Stimulated activated naive CD8-positive, alpha-beta T cell treated with anti-CD3 and anti-CD28 coated beads, Interleukin-15, amount 100 ng/mL, for 72 hours (primary cell): ENCODE results near the gene SLX9.
A peak's percentile ranks its signal among the peaks of the same experiment; 100 is the strongest.

ENCODE experiments used
- ATAC-seq: fragments of 150-1000 bp; cut with Tn5 transposase; 2 replicates; pipeline ENCODE4 v1.10.0; 2021; ENCODE audit warnings: mild to moderate bottlenecking, moderate library complexity
- DNase-seq, 2 donors: peaks; one replicate each; pipeline ENCODE4 v3.0.0; 2021 to 2022
- H3K27ac Mint-ChIP-seq, 2 donors: one replicate each; pipeline ENCODE4 v1.8.0; 2022; ENCODE audit warnings: mild to moderate bottlenecking in 2 of 2, mixed read lengths in 2 of 2, moderate library complexity in 2 of 2
- H3K27me3 Mint-ChIP-seq: one replicate; pipeline ENCODE4 v1.8.0; 2022; ENCODE audit warnings: mixed read lengths
- H3K4me1 Mint-ChIP-seq: one replicate; pipeline ENCODE4 v1.8.0; 2022; ENCODE audit warnings: mild to moderate bottlenecking, mixed read lengths
- H3K4me3 Mint-ChIP-seq, 2 donors: one replicate each; pipeline ENCODE4 v1.8.0; 2022; ENCODE audit warnings: mild to moderate bottlenecking in 2 of 2, mixed read lengths in 2 of 2, moderate library complexity in 1 of 2
- H3K9me3 Mint-ChIP-seq, 2 donors: one replicate each; pipeline ENCODE4 v1.8.0; 2022; ENCODE audit warnings: mixed read lengths in 2 of 2

Gene SLX9

GRCh38 chr21:45009616-45010015, 69.8 kb downstream of the SLX9 start:
- DNase-seq = no peak

GRCh38 chr21:45010096-45010495, 70.3 kb downstream of the SLX9 start:
- peaks cover 22% of the 10 kb centered on the region for H3K4me1 Mint-ChIP-seq
- H3K4me3 Mint-ChIP-seq = no peak overlapping the region
- no peak overlapping the region for H3K27ac Mint-ChIP-seq
- H3K9me3 Mint-ChIP-seq = peaks cover 6 to 8% of the 10 kb centered on the region in 2 donors
- DNase-seq (no peak), ATAC-seq (no peak)
- peaks cover 74% of the 10 kb centered on the region for H3K27me3 Mint-ChIP-seq

More at GRCh38 chr21:45009616-45010015, 69.8 kb downstream of the SLX9 start:
- H3K4me1 Mint-ChIP-seq = peaks cover 27% of the 10 kb centered on the region
- H3K27ac Mint-ChIP-seq = no peak overlapping the region
- no peak overlapping the region for H3K4me3 Mint-ChIP-seq
- H3K9me3 Mint-ChIP-seq = peaks cover 6 to 8% of the 10 kb centered on the region in 2 donors
- ATAC-seq = no peak
- H3K27me3 Mint-ChIP-seq = peaks cover 70% of the 10 kb centered on the region

GRCh38 chr21:45010860-45011259, 71.0 kb downstream of the SLX9 start:
- no peak for DNase-seq
- ATAC-seq = no peak
- Mint-ChIP-seq H3K27me3 (peaks cover 82% of the 10 kb centered on the region), H3K27ac (no peak overlapping the region), H3K9me3 (peaks cover 3 to 5% of the 10 kb centered on the region in 2 donors), H3K4me1 (peaks cover 20% of the 10 kb centered on the region), H3K4me3 (no peak overlapping the region)

- no peak for ATAC-seq
- H3K9me3 Mint-ChIP-seq = no peaks in the 10 kb centered on the region
- no peak overlapping the region for H3K4me3 Mint-ChIP-seq
These were observed 71.6 kb downstream of the SLX9 start for GRCh38 chr21:45011426-45011825.

GRCh38 chr21:45011911-45012661, 72.3 kb downstream of the SLX9 start:
- Mint-ChIP-seq H3K27me3 (peaks cover 88% of the 10 kb centered on the region), H3K4me3 (no peak overlapping the region), H3K27ac (no peak overlapping the region), H3K9me3 (no peaks in the 10 kb centered on the region), H3K4me1 (peaks cover 20% of the 10 kb centered on the region)
- no peak for DNase-seq
- no peak for ATAC-seq

More at GRCh38 chr21:45011426-45011825, 71.6 kb downstream of the SLX9 start:
- Mint-ChIP-seq H3K27me3 (peaks cover 88% of the 10 kb centered on the region), H3K4me1 (peaks cover 20% of the 10 kb centered on the region), H3K27ac (no peak overlapping the region)
- DNase-seq = no peak

- no peaks in the 10 kb centered on the region for H3K9me3 Mint-ChIP-seq
These were observed 72.9 kb downstream of the SLX9 start for GRCh38 chr21:45012662-45013259.

GRCh38 chr21:45013260-45013841, 73.5 kb downstream of the SLX9 start:
- peak; percentile 33 for ATAC-seq
- Mint-ChIP-seq H3K27me3 (peaks cover 91% of the 10 kb centered on the region), H3K9me3 (no peaks in the 10 kb centered on the region), H3K4me3 (no peak overlapping the region), H3K27ac (peak overlapping the region in 1 of 2 donors; percentile 62), H3K4me1 (peaks cover 28% of the 10 kb centered on the region)
- DNase-seq = no peak

More at GRCh38 chr21:45012662-45013259, 72.9 kb downstream of the SLX9 start:
- Mint-ChIP-seq H3K4me3 (no peak overlapping the region), H3K27ac (no peak overlapping the region), H3K27me3 (peaks cover 88% of the 10 kb centered on the region), H3K4me1 (peaks cover 25% of the 10 kb centered on the region)
- no peak for DNase-seq
- no peak for ATAC-seq

DNA sequence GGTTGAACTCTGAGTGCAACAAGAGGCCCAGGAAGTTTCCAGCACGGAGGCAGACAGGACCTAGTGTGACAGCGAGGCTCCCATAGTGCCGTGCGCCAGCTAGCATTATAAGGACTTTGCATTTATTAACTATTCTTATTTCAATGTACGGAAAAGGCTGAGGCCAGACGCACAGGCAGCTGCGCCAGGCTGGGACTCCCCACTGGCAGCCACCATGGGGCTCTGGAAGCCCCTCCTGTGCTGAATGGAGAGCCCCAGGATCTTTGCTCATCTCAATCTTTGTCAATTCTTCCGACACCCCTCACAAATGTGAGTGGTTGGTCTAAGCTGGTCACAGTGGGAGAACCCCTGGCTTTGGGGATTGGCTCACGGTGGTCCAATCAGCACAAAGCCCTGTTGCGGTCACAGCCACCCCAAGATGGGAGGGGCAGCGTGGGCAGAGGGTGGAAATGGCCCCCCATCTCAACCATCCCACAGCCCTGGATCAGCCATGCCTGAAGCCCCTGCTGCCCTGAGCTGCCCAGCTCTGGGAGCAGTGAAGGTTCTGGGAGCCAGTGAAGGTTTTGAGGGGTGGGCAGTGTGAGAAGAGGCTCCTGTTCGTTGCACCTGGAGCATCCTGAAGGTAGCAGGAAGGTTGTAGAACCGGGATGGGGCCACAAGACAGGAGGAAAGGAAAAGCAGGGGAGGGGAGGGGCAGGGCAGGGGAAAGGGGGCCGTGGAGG, 75.1 kb downstream of the SLX9 start:
- ATAC-seq (no peak), DNase-seq (no peak)
- Mint-ChIP-seq H3K27ac (no peak overlapping the region), H3K9me3 (no peaks in the 10 kb centered on the region), H3K4me1 (peaks cover 20% of the 10 kb centered on the region), H3K4me3 (no peak overlapping the region), H3K27me3 (peaks cover 86% of the 10 kb centered on the region)

DNA sequence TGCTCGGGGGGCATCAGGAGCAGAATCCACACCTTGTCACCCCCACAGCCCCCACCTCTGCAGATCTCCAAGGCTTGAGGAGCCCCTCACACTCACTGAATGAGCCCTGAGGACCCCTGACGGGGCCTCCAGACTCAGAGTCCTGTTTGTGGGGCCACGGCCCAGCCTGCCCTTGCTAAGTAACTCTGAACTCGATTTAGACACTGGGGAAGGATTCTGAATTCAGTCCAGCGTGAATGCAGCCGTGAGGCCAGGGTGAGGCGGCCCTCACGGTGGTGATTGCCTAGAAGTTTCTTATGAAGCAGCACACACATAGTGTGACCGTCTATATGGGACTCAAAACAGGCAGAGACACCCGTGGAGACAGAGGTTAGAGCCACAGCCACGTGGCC, 75.6 kb downstream of the SLX9 start:
- Mint-ChIP-seq H3K4me1 (peaks cover 20% of the 10 kb centered on the region), H3K27me3 (peaks cover 86% of the 10 kb centered on the region), H3K27ac (no peak overlapping the region), H3K9me3 (no peaks in the 10 kb centered on the region), H3K4me3 (no peak overlapping the region)
- no peak for DNase-seq
- ATAC-seq = no peak

- ATAC-seq (no peak), DNase-seq (no peak)
- Mint-ChIP-seq H3K4me3 (no peak overlapping the region), H3K27ac (no peak overlapping the region), H3K27me3 (peaks cover 86% of the 10 kb centered on the region), H3K9me3 (no peaks in the 10 kb centered on the region), H3K4me1 (peaks cover 20% of the 10 kb centered on the region)
These were observed 76.2 kb downstream of the SLX9 start for GRCh38 chr21:45016031-45016405.

- ATAC-seq (no peak), DNase-seq (no peak)
- peaks cover 80% of the 10 kb centered on the region for H3K27me3 Mint-ChIP-seq
- H3K4me1 Mint-ChIP-seq = peaks cover 20% of the 10 kb centered on the region
- H3K4me3 Mint-ChIP-seq = no peak overlapping the region
- H3K27ac Mint-ChIP-seq = no peak overlapping the region
- no peaks in the 10 kb centered on the region for H3K9me3 Mint-ChIP-seq
These were observed 76.7 kb downstream of the SLX9 start for GRCh38 chr21:45016406-45017038.

DNA sequence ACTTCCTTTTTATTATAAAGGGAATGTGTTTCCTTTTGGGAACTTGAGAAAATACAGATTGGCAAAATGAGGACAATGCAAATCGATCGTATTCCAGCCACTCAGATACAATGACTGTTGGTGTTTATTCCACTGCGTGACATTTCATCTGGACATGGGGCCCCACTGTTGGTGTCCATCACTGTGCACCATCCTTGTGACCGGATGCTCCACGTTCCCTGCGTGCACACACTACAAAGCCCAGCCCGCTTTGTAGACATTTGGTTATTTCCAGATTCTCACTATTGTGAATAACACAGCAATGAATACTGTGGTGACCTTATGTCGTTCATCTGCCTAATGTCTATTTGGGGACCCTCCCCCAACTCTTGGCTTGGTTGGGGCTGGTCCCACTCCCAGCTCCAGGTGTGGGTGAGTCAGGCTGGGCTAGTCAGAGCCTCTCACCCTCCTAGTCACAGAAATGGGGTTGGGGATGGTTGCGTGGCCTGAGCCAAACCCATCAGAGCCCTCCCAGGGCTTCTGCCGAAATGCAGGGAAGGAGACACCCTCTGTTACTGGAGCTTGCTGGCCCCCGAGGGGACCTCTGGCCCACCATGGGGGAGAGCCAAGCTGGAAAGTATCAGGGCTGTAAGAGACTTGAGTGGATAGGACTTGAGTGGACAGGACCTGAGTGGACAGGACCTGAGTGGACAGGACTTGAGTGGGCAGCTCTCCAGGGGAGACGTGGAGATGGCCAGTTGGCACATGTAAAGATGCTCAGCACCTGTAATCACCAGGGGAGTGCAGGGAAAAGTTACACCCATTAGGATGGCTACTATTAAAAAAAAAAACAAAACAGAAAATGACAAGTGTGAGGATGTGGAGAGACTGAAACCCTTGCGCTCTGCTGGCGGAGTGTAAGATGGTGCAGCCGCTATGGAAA, 77.5 kb downstream of the SLX9 start:
- H3K4me1 Mint-ChIP-seq = peaks cover 20% of the 10 kb centered on the region
- H3K9me3 Mint-ChIP-seq = no peaks in the 10 kb centered on the region
- H3K27ac Mint-ChIP-seq = peak overlapping the region in 1 of 2 donors; percentile 55
- peak overlapping the region; percentile 80 to 86 for H3K4me3 Mint-ChIP-seq
- ATAC-seq (no peak), DNase-seq (no peak)
- H3K27me3 Mint-ChIP-seq = peaks cover 73% of the 10 kb centered on the region

DNA sequence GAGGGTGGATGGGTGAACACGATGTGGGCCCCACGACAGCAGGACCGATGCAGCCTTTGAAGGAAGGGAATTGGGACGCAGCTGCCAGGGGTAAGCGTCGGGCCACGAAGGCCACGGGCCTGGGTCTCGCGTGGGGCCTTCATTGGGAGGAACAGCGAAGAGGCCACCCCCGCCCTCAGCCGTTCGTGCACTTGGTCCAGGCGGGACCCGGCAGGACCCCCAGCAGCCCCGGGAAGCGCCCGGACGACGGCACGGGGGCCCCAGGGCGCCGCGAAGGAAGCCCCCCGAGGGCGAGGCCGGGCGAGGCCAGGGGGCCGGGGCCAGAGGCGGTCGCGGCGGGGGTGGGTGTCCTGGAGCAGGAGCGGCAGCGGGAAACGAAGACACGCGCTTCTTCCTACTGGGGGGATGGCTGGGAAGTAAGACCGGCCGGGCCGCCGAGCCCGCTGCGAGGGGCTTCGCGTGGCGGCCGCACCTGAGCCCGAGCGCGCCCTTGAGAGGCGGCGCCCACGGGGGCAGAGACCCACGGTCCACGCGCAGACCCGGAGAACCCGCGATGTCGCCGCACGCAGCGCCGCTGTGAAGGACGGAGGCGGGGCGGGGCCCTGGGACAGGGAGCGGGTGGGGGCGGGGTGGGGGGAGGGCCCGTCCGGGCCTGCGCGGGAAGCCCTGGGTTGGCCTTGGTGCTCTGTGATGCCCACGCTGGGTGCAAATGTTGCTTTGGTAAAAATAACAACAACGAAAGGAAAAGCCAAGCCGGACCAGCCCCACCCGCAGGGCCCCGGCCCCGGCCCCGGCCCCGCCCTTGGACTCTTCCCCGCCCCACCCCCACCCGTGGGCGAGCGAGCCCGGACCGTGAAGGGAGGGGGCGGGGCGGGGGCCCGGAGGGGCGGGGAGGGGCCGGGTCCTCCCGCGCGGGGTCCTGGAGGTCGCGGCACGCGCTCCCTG, 78.6 kb downstream of the SLX9 start:
- peaks cover 11% of the 10 kb centered on the region for H3K4me1 Mint-ChIP-seq
- DNase-seq = no peak
- peaks cover under 1% of the 10 kb centered on the region in 2 donors for H3K9me3 Mint-ChIP-seq
- peak; percentile 38 for ATAC-seq
- H3K27me3 Mint-ChIP-seq = peaks cover 62% of the 10 kb centered on the region
- peak overlapping the region; percentile 80 to 86 for H3K4me3 Mint-ChIP-seq
- peak overlapping the region in 1 of 2 donors; percentile 90 for H3K27ac Mint-ChIP-seq
